CD4-positive, alpha-beta T cell treated with Interleukin-4 for 4 hours (primary cell): ENCODE measurements around the gene BLOC1S6.

Source experiments
- DNase-seq: peaks from one replicate; pipeline ENCODE4 v3.0.0-alpha.2; 2020

Gene BLOC1S6

DNA sequence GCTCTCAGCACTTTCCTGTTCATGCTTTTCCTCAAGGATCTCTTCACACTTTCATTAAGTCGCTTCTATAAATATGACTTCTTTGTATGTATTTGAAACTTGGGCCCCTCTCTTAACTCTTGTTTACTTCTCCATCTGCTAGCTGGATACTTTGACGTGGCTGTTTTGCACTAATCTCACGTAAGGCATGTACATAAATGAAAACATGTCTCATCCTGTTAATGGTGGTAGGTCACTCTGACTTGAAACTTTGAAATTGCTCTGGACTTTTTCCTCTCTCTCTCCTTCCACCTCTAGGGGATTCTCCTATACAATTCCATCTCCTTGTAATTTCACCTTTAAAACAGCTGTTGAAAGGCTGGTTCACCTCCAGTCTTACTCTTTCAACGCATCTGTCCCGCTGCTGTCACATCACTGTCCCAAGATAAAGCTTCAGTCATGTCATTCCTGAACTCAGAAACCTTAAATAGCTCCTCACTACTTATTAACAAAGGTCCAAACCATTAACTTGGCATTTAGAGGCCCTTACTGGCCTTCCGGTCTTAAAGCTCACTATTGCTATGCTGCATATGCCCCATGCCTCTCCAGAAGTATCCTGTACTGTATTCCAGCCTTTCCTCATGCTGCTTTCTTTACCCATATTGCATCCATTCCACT lies 1.2 kb downstream of the BLOC1S6 start:
- DNase-seq = no peak

DNA sequence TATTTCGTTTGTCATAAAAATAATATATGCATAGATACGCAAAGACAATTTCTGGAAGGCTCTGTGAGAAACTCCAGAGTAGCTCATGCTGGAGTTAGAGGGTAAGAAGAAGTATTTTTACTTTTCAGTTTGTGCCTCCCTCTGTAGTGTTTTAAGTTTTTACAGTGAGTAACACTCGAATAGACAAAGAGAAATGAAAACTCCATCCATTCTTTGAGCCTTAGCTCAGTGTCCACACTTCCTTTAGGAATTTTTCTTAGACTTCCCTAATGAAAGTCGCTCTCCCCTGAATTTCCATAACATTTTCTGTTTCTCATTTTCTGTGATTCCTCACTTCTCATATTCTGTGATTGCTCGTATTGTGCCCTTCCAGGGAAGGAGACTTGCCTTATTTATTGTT lies 2.1 kb downstream of the BLOC1S6 start:
- no peak for DNase-seq

DNA sequence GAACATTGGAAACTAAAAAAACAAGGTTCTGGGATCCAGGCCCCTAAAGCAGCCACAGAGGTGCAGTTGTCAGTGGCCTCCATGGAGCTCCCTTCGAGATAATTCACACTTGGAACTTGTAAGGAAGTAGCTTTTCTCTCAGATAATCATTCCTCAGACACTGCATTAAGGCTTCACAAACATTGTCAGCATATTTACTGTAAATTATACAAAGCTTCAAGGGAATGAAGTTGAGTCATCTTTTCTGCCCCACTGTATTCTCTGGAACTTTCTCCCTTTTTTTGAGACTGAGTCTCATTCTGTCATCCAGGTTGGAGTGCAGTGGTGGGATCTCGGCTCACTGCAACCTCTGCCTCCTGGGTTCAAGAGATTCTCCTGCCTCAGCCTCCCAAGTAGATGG lies 7.1 kb downstream of the BLOC1S6 start:
- no peak for DNase-seq

DNA sequence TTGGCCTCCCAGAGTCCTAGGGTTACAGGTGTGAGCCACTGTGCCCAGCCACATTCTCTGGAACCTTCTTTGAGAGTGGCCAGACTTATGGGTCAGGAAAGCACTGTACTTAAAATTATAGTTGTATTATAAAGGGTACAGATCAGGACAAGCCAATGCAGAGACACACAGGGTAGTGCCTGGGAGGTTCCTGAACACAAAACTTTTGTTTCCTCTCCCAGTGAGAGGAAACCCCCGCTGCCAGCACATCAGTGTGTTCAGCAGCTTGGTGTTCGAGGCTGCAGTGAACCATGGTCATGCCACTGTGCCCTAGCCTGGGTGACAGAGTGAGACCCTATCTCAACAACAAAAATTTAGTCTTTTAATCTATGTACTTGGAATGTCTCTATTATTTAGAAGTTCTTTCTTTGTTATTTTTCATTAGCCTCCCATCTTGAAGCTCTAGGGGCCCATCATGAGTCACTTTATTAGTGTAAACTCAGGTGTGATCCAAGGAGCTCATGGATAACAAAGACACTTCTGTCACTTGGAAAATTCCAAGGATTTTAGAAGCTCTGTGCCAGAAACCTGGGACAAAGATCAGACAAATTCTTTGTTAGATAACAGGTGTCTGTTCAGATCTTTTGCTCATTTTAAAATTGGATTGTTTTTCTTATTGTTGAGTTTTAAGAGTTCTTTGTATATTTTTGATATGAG lies 7.8 kb downstream of the BLOC1S6 start:
- DNase-seq = no peak

DNA sequence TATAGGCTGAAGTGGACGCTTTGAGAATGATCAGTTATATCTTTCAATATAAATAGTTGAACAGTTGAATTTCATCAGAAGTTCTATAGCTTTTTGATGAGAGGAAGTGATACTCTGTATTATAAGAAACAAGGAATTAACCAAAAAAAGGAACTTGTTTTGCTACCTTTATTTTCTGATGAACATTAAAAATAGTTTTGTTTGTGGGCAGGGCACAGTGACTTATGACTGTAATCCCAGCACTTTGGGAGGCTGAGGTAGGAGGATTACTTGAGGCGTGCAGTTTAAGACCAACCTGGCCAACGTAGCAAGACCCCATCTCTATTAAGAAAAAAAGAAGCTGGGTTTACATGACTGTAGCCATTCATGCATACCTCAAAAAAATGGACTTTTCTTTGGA lies 16.7 kb downstream of the BLOC1S6 start:
- DNase-seq = no peak

DNA sequence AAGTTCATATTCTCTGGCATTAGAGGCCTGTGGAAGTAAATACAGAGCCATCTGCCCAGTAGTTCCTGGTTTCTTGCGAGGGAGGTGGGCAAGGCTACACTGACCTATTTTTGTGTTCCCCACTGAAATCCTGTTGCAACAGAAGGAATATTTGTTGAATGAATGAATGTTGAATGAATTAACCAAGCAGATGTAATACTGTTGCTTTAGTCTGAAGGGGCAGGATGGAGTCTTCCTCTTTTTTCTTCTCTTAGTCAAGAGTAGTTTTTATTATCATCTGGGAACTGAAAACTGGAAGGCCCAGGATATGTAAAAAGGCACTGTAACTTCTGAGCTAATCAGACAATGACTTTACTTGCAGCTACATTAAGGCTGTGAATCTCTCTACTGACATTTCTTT lies 17.1 kb downstream of the BLOC1S6 start:
- no peak for DNase-seq

DNA sequence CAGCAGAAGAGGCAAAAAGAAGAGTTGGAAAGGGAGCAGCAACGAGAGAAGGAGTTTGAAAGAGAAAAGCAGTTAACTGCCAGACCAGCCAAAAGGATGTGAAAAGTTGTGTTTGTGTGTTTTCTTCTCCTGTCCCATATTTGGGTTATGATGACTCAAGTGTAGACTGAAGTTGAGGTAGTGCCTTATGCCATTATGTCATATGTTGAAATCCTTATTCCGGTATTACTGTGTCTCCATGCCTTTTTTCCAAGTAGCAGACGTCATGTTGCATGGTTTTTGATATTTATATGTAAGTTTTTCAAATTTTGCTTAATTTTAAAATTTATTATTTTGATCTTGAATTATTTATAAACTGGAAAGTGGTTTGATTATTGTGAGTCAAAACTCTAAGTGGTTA lies 19.2 kb downstream of the BLOC1S6 start:
- no peak for DNase-seq

DNA sequence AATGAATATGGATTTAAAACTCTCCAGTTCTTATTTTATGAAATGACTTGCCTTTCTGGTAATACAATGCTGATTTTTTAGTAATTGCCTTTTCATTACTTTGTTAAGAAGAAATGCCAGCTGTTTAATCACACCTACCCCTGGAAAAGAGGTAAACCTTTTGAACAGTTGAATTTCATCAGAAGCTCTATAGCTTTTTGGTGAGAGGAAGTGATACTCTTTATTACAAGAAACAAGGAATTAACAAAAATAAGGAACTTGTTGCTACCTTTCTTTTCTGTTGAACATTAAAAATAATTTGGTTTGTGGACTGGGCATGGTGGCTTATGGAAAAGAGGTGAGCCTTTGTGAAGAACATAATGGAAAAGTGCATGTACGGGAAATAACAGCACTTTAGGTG lies 19.7 kb downstream of the BLOC1S6 start:
- no peak for DNase-seq

DNA sequence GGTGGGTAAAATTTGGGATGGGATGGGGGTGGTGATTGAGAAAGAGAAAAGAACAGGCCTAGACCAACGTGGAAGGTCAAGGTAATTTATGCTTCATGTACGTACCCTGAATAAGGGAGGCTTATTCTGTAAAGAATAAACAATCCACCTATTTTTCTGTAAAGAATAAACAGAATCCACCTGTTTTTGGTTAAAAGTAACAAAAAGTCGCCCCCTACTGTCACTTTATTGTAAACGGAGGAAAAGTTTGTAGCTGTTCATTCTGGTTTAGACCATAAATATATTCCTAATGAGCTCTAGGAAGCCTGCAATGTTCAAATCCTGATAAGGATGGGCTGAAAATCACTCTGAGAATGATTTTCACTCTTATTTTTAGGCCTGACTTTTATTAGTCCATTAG lies 24.1 kb downstream of the BLOC1S6 start:
- DNase-seq = peak; percentile 17

DNA sequence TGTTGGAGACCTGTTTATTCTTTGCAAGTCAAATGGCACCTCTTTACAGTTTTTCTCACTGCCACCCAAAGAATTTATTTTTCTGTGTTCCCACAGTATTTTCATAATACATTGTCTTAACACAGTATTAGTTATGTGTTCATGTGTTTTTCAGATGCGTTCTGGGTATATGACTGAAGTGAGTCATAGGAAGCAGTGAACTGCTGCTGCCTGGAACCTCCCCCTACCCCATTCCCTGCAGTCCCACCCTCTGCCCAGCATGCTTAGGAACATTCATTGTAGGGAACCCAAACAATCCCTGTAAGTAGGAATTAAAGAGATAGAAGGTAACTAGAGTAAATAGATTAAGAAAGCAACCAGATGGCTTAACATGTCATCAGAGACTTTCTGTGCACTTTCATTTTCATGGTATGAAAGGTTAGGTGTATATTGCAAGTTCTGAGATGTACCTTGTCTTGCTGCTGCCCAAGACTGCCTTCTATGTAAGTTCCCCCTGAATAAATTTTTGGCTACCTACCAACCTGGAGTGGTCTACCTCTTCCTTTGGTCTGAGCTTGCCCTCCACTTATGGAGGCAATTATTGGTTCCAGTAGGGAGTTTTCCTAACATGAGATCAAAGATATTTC lies 25.7 kb downstream of the BLOC1S6 start:
- DNase-seq = no peak

DNA sequence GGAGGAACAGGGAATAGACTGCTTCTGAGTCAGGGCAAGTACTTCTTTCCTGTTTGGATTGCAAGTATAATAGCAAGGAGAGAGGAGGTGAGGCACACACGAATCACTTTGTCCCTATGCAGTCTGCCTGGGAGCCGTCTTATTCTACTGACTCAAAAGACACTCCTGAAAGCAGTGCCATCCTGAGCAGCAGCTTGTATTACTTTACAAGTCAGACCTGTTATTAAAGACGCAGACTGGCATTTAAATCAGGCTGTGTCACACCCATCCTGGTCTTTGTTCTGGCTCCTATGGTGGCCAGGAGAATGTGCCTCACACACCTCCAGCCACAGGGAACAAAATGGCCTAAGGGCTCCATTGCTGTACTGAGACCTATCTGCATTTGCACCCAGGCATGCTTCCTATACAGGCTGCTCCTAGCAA lies 29.7 kb downstream of the BLOC1S6 start:
- no peak for DNase-seq

DNA sequence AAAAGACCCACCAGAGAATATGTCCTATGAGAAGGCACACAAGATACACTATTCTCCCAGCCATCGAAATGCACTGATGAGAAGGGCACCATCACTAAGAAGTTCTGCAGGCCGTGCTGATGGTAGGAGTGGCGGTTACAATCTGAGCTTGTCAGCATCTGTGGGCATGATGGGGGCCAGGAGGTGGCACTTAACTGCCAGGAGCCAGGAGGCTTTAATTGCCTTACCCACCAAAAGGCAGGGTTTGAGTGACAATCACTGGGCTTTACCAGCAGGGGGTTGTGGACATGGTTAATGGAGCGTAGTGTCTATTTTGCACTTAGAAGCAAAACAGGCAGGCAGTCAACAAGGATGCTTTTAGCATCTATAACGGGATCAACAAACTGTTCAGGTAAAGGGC lies 31.6 kb downstream of the BLOC1S6 start:
- DNase-seq = no peak

DNA sequence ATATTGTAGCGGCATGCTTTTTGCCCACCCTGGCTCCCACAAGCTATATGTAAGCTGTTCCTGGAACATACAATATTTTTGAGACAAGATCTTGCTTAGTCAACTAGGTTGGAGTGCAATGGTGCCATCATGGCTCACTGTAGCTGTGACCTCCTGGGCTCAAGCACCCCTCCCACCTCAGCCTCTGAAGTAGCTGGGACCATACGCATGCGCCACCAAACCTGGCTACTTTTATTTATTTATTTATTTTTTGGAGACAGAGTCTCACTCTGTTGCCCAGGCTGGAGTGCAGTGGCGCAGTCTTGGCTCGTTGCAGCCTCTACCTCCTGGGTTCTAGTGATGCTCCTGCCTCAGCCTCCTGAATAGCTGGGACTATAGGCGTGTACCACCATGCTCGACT lies 41.0 kb downstream of the BLOC1S6 start:
- DNase-seq = no peak

DNA sequence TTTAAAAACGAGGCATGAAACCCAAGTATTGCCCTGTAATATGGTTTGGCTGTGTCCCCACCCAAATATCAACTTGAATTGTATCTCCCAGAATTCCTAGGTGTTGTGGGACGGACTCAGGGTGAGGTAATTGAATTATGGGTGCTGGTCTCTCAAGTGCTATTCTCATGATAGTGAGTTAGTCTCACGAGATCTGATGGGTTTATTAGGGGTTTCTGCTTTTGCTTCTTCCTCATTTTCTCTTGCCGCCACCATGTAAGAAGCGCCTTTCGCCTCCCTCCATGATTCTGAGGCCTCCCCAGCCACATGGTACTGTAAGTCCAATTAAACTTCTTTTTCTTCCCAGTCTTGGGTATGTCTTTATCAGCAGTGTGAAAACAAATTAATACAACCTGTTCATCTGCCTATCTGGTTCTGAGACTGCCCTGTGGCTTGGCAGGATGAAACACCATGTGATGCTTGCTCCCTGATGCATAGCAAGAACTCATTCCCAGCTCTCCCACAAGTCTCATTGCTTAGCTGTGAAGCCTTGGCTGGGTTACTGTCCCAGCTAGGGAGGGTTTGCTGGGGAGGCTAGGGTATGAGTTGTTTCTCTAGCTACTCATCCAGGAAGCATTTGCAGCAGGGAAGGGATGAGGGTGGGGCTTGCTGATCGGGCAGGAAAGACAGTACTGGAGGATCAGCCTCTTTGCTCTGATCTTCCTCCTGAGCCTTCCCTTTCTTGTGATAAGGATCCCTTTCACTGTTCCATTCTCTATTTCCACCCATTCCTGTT lies 43.9 kb downstream of the BLOC1S6 start:
- no peak for DNase-seq

DNA sequence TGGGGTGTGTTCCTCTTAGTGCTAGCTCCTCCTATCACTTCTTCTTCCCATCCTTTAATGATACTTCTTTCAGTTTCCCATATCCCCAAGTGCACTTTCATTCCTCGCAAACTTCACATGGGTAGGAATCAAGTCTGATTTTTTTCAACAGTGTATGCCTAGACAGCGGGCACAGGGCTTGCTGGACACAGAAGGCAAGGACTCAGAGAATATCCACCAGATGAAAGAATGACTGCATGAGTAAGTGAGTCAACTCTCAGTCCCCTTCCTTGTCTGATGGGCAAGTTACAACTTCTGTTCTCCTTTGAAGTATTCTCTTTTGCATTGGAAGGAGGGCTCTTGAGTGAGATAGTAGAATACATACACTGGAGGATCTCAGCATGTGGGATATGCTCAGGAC lies 44.6 kb downstream of the BLOC1S6 start:
- no peak for DNase-seq

DNA sequence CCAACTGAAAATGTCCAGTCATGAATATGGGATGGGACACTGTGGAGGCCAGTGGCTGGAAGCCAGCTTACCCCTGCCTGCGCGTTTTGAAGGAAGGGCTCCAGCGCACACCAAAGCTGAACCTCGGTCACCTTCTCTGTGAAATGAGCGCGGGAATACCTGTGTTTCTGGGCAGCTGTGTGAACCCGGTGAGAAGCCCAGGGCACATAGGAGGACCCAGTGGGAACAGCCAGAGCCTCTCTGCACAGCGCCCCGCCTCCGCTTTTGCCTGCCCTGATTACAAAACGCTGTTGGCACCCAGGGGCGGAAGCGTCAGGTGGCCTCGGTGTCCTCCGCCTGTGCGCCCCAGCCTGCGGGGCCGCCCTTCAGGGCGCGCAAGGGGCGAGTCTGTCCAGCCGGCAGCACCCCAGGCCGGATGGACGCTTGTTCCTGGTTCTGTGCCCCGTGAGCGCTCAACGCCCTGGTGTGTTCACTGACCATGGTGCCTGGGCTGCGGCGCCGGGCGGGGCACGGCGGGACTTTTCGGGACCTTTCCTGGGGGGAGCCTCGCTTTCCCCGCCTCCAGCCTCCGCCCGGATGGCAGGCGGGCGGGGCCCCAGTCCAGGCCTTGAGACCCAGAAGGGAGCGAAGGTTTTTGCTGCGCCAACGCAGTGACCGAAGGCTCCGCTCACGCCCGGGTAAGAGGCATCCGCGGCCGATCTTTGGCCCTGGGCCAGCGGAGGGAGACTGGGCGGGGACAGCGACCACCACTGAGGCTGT lies 47.4 kb downstream of the BLOC1S6 start, which contains the start of gene SQOR:
Gene SQOR (plus strand): TSS at position 598 of the 759 bp plus-strand sequence. CDS start 23,895 bp downstream, outside the sequence.
- DNase-seq = peak; percentile 68

DNA sequence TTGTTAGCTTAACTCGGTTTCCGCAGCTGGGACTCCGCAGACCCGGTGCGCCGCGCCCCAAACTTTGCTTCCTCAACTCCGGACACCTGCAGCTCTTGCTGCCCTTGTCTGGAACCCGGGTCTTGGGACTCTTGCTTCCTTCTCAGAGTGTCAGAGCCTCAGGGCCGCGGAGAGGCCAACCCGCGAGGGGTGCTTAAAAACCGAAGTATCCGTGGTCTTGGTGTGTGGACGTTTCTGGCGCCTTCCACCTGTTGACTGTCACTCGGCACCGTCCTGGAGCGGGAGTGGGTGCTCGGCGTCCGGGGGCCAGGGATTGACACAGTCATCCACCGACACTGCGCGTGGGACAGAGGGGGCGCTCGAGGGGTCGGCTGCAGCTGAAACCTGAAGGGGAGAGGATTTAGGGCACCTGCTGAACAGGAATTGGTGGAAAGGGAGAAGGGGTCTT lies 48.0 kb downstream of the BLOC1S6 start:
- peak; percentile 64 for DNase-seq

DNA sequence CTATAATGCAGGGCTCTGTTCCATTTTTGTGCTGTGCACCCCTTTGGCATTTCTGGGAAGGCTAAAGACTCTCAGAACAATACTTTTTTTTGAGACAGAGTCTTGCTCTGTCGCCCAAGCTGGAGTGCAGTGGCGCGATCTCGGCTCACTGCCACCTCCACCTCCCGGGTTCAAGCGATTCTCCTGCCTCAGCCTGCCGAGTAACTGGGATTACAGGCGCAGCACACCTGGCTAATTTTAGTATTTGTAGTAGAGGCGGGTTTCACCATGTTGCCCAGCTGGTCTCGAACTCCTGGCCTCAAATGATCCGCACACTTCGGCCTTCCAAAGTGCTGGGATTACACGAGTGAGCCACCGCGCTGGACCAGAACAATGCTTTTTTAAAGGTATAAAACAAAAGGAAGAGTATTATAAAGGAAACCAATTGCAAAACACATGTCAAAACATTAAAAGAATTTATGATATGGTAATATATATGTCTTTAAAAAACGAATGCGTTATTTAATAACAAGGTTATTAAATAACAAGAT lies 48.6 kb downstream of the BLOC1S6 start:
- DNase-seq = no peak

DNA sequence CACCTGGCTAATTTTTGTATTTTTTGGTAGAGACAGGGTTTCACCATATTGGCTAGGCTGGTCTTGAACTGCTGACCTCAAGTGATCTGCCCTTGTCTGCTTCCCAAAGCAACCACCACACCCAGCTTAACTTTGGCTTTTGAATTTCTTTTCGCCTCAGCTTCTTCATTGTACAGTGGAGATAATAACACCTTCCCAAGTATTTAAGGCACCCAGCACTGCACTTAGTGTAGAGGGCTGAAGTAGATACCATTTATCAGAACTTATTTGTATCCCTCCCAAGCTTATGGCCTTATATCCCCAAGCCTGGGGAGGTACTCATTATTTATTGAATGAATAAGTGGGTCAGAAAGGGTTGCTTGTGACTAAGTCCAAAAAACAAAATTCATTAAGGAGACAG lies 50.0 kb downstream of the BLOC1S6 start:
- DNase-seq = no peak

DNA sequence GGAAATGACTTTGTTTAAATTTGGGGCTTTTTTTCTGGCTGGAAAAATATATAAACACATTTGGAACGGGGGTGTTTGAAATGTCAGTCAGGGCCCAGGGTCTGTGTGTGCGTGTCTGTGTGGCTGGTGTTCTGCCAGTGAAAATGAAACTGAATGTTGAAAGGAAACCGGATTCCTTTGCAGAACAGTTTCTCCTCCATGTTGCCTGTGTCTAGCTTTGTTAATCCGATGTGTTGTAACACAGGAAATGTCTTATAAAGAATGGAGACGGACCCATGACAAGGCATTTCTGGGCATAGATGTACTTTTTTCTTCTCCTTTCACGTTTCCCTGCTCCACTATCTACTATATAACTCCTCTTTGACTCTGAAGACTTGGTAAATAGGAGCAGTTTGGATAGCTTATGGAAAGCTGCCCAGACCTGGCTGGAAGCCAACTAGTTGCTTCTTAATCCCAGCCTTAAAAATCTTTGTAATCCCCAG lies 50.4 kb downstream of the BLOC1S6 start:
- DNase-seq = peak; percentile 81

DNA sequence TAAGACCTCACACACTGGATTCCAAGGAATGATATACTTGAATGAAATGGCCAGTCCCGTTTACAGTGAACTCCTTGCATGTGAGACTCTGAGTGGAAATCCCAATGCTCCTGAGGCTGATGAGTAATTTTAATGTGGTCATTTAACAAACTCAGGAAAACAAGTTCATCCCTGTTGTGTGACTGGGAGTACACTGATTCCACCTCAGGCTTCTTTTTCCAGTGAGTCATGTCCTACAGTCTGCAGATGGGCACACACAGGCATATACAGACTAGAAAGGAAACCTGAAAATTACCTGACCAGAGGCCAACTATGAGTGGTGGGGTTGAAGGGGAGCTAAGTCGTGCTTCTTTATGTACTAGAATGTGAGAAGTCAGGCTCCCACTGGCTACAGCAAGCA lies 53.4 kb downstream of the BLOC1S6 start:
- DNase-seq = no peak

DNA sequence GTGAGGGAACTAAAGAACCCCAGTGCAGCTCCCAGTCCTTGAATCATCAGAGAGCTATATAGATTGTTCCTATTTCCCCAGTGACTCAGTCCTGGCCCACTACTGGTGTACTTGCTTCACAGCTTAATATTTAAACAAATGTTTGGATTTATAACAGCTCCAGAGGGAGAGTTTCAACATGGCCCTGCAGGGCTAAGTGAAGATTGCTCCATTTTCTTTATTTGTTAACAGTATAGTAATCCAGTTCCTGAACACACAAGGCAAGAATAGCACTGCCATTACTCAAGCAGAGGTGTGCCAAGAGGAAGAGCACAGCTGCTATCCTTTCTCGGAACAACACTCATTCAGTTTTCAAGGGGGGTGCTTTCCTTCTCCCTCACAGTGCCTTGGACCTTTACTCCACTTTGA lies 54.2 kb downstream of the BLOC1S6 start:
- no peak for DNase-seq
